GM19025 (cell line): ENCODE results near the gene RPL23.

ENCODE experiments used
- ATAC-seq: cut with Tn5 transposase; IDR thresholded peaks from one replicate; pipeline ENCODE4 v1.9.1; 2021; ENCODE audit warnings: mild to moderate bottlenecking, low read depth, moderate library complexity; ENCODE audit not compliant: unreplicated experiment

The RPL23 gene

DNA sequence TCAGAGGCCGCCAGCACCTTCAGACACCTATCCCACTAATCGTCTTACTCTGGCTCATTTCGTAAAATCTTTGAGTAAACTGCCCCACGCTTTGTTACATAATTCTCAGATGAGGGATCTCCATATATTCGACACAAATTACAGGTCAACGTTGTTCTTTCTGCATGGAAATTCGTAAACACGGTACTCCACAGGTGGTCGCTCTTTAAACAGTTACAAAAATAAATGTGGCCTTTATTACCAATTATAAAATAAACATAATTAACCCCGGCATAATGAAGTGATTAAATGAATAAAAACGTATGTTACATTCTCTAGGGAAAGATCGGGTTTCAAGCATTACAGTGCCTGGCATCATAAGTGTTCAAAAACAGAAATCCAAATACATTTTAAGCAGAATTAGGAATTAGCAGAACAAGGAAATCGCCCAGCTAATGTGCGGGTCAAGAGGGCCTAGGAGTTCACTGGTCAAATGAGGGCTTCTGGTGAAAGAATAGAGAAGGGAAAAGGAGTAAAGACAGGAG lies 53.2 kb downstream of the RPL23 start:
- no peak for ATAC-seq

DNA sequence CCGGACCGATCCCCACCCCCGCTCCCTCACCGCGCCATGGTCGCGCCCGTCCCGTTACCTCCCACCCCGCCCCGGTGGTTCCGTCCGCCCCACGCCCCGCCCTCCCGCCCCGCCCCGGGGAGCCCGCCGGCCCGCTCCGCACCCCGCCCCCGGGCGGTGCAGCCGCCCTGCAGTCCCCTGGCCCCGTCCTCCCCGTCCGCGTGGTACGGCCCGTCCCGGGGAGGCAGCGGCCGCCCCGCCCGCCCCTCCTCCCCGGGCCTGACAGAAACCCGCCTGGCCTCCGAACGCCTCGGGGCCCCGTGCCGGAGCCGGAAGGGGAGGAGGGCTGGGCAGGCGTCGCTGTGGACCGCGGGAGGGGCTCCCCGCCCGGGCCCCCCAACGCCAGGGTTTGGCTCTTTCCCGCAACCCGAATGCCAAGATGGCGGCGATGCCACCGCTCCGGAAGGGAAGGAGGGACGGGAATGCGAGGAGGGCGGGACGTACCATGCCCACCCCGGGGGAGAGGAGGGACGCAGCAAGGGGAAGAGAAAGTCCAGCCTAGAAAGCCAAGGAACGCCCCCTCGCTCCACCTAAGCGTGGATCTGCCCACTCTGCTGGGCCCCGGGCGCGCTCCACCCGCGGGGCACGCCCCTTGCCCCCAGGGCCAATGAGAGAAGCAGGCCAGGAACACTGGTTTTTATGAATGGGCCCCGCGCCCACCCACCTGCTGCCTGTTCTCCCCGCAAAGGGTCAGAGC lies 53.9 kb downstream of the RPL23 start, which contains the start of gene PIP4K2B:
Gene PIP4K2B, minus strand, starts transcription at position 56 of the 736 bp plus-strand sequence. CDS start 132 bp downstream, outside the sequence.
- peak; percentile 86 for ATAC-seq

DNA sequence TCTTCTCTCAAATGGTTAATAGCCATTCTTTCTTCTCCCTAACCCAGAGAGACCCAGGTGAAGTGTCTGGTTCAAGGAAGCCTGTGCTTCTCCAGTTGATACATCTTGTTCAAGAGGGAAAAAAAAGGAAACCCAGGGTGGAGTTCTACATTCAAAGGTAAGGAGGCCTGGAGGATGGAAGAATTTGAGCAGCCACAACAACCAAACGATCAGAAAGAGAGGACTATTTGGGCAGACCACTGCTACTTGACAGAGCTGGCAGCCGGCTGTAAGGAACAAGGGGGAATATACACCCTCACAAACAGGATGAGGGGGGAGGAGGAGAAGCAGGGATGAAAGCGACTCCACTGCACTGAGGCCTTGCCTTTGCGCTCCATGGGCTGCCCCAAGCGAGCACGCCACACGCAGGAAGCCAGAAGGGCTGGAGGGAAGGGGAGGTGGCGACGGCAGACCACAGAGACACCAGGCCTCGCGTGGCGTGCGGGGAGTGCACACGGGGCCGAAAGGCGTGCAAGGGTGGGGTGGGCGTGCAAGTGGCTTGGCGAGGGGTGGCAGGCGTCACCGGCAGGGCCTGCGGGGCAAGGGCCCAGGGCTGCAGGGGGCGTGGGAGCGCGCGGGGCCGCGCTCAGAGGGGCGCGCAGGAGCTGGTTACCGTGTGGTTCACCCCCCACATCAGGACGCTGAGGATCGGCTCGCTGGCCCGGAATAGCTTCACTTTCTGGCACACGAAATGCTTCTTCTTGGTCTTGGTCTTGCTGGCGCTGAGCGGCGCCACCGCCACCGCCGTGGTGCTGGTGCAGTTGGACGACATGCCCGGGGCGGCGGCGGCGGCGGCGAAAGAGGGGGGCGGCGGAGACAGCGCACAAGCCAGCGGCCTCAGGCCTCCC lies 54.7 kb downstream of the RPL23 start:
- peak; percentile 6 for ATAC-seq
